K562 (cell line): ENCODE results near the gene SLC10A1. TPM values are rescaled to one million over a fixed set of nuclear protein-coding genes. Genes with fewer than 3 reads are reported as not detected.

Experiments
- ATF6 ChIP-seq: sonication (generic); formaldehyde crosslinking; IDR thresholded peaks from 2 replicates; pipeline ENCODE4 v1.4.0; 2020; ENCODE audit warnings: mild to moderate bottlenecking, missing genetic modification reagents
- CLOCK ChIP-seq: fragments of 250-450 bp; sonication (Bioruptor Pico); IDR thresholded peaks from 2 replicates; pipeline ENCODE4 v1.4.0; 2020; ENCODE audit warnings: mild to moderate bottlenecking, moderate library complexity, borderline replicate concordance
- ILK ChIP-seq: fragments of 450-650 bp; IDR thresholded peaks from 2 replicates; pipeline ENCODE4 v1.6.1; 2016; ENCODE audit warnings: missing genetic modification characterization, low read depth, mild to moderate bottlenecking, missing compliant biosample characterization, moderate library complexity, borderline replicate concordance
- MCM2 ChIP-seq: fragments of 450-650 bp; IDR thresholded peaks from 2 replicates; pipeline ENCODE4 v1.6.1; 2017; ENCODE audit warnings: low read depth, mild to moderate bottlenecking
- MLX ChIP-seq, 2 experiments: fragments of 450-650 bp in 1 of 2; sonication (generic) in 1 of 2; formaldehyde crosslinking; conservative IDR thresholded peaks; 2 replicates each; pipeline versions ENCODE4 v1.4.0 to v1.8.1; 2020 to 2022; ENCODE audit warnings: mild to moderate bottlenecking in 1 of 2, missing genetic modification reagents in 1 of 2
- NFE2L1 ChIP-seq: fragments of 450-650 bp; IDR thresholded peaks from 2 replicates; pipeline ENCODE4 v1.6.1; 2016; ENCODE audit warnings: missing genetic modification characterization, low read depth, mild to moderate bottlenecking, missing compliant biosample characterization, moderate library complexity, borderline replicate concordance
- RB1 ChIP-seq: fragments of 450-650 bp; IDR thresholded peaks from 2 replicates; pipeline ENCODE4 v1.6.1; 2017; ENCODE audit warnings: low read depth, mild to moderate bottlenecking
- SMAD1 ChIP-seq: fragments of 150-350 bp; IDR thresholded peaks from 2 replicates; pipeline ENCODE4 v1.6.1; 2014; ENCODE audit warnings: low read length, low read depth; ENCODE audit not compliant: partially characterized antibody
- SMC3 ChIP-seq: conservative IDR thresholded peaks from 2 replicates; pipeline ENCODE4 v1.6.1; 2011; ENCODE audit warnings: low read depth, low read length, improper control_type of control experiment; ENCODE audit not compliant: insufficient read depth
- SOX6 ChIP-seq: fragments of 450-650 bp; IDR thresholded peaks from 2 replicates; pipeline ENCODE4 v1.6.1; 2014; ENCODE audit warnings: mild to moderate bottlenecking
- SPI1 ChIP-seq: IDR thresholded peaks from 2 replicates; pipeline ENCODE4 v1.6.1; 2011; ENCODE audit warnings: low read depth, low read length, control low read depth, borderline replicate concordance
- polyA plus RNA-seq, 8 experiments: library from polyadenylated mRNA; depleted of rRNA in 4 of 8; stranded (reverse) in 5 of 8; unstranded in 3 of 8; fragments of >200 nt; fragmentation: Nextera tagmentation in 2 of 8; fragmentation: Illumina TruSeq in 1 of 8; extraction: Ambion mirVana in 2 of 8; extraction: Trizol in 1 of 8; gene quantifications; 2 replicates each; pipeline versions ENCODE4 v1.2.1 to v1.2.3, GENCODE V29; 2011 to 2014; ENCODE audit warnings: inconsistent platforms in 1 of 8, missing spikeins in 1 of 8
- total RNA-seq, 7 experiments: library from RNA; depleted of rRNA in 6 of 7; stranded (reverse); fragments of >200 nt in 6 of 7; fragmentation: Illumina TruSeq in 2 of 7; extraction: Trizol in 2 of 7; gene quantifications; 2 replicates each; pipeline versions ENCODE4 v1.2.1 to v1.2.3, GENCODE V29; 2011 to 2021; ENCODE audit warnings: low replicate concordance in 1 of 7

SLC10A1 gene
- total and polyA plus RNA-seq, 9 of the 15 experiments (the other 6 are each of a cell fraction or from before 2014, with no cell fraction given), result not detected

- TF ChIP-seq ATF6 (CRISPR knock-in tag), result no peak
- TF ChIP-seq RB1, result no peak
- TF ChIP-seq CLOCK, result no peak
- no peak for TF ChIP-seq NFE2L1
- TF ChIP-seq SOX6, result no peak
- TF ChIP-seq SPI1, result no peak
- TF ChIP-seq ILK, result no peak
- no peak for TF ChIP-seq MCM2
- TF ChIP-seq SMAD1, result no peak
- no peak for TF ChIP-seq SMC3
- TF ChIP-seq MLX (CRISPR knock-in tag; conservative IDR thresholded peaks at IDR 0.05), result no peak
- TF ChIP-seq, all 486 proteins: peak for 0
These were observed 30.5 kb upstream of the SLC10A1 start (continued) for GRCh38 chr14:69827560-69827959.
